Endothelial cell of umbilical vein (primary cell): ENCODE results near the gene TRAPPC12. TPM values are rescaled to one million over a fixed set of nuclear protein-coding genes. Genes with fewer than 3 reads are reported as not detected.

Experiments used
- BruUV-seq: library from RNA; stranded (reverse); fragments of 400-500 nt; replicated peaks from 2 replicates; lab custom pipeline; 2021; lab: Mats Ljungman, UMichigan
- CTCF ChIA-PET: fragments of 300-600, 350-600 bp; sonication (Branson Sonifier 250); formaldehyde crosslinking; loops from one replicate; lab custom pipeline; 2021; ENCODE audit warnings: antibody characterized with exemption, inconsistent platforms; lab: Charles Lee
- POLR2A ChIA-PET: fragments of 300-600, 350-600 bp; sonication (Branson Sonifier 250); formaldehyde crosslinking; loops from one replicate; lab custom pipeline; 2021; ENCODE audit warnings: antibody characterized with exemption, inconsistent platforms; lab: Charles Lee
- DNase-seq: peaks from one replicate; pipeline ENCODE4 v3.0.0-alpha.2; 2011; ENCODE audit warnings: low read depth, low spot score
- FAIRE-seq: peaks from 2 replicates; lab custom pipeline; 2011; peaks lifted over from hg19 to GRCh38; lab: Jason Lieb, UNC
- H2AFZ ChIP-seq: 2 replicates; pipeline ENCODE4 v1.6.0; 2012; ENCODE audit warnings: low read depth, low read length, control low read depth, inconsistent platforms
- H3K27ac ChIP-seq: 2 replicates; pipeline ENCODE4 v1.5.1; 2011; ENCODE audit warnings: low read depth, mild to moderate bottlenecking, control low read depth, low read length, moderate library complexity; ENCODE audit not compliant: insufficient read depth
- H3K27me3 ChIP-seq, 2 experiments: 2 replicates each; pipeline versions ENCODE4 v1.6.0 to v1.6.1; 2011; ENCODE audit warnings: low read length in 2 of 2, mixed read lengths in 1 of 2; ENCODE audit not compliant: control insufficient read depth in 2 of 2, insufficient read depth in 2 of 2
- H3K36me3 ChIP-seq, 2 experiments: 2 replicates in 1 of 2; 3 replicates in 1 of 2; pipeline ENCODE4 v1.5.1; 2011; ENCODE audit warnings: low read length in 2 of 2, mild to moderate bottlenecking in 1 of 2, moderate library complexity in 1 of 2; ENCODE audit not compliant: control insufficient read depth in 2 of 2, insufficient read depth in 2 of 2; ENCODE audit errors: extremely low read depth in 1 of 2
- H3K4me1 ChIP-seq: 3 replicates; pipeline ENCODE4 v1.5.1; 2011; ENCODE audit warnings: mild to moderate bottlenecking, low read length; ENCODE audit not compliant: control insufficient read depth, insufficient read depth; ENCODE audit errors: extremely low read depth
- H3K4me2 ChIP-seq: 2 replicates; pipeline ENCODE4 v1.6.1; 2011; ENCODE audit warnings: low read length, control low read depth, mixed read lengths; ENCODE audit not compliant: insufficient read depth
- H3K4me3 ChIP-seq, 3 experiments: fragments of 200-600 bp in 1 of 3; sonication (generic), shearing (Covaris generic) in 1 of 3; replicated peaks in 1 of 3; 2 replicates each; pipeline ENCODE4 v1.5.1; 2011 to 2016; ENCODE audit warnings: control low read depth in 3 of 3, low read length in 3 of 3, mild to moderate bottlenecking in 2 of 3, inconsistent platforms in 1 of 3, low read depth in 1 of 3, moderate library complexity in 1 of 3; ENCODE audit not compliant: insufficient read depth in 1 of 3
- H3K79me2 ChIP-seq: 2 replicates; pipeline ENCODE4 v1.6.0; 2012; ENCODE audit warnings: low read length, inconsistent platforms; ENCODE audit not compliant: control insufficient read depth, insufficient read depth
- H3K9ac ChIP-seq: replicated peaks from 2 replicates; pipeline ENCODE3; 2011; ENCODE audit warnings: low read length, control low read depth; ENCODE audit not compliant: insufficient read depth; ENCODE audit errors: extremely low read depth
- H3K9me1 ChIP-seq: replicated peaks from 3 replicates; pipeline ENCODE4 v1.6.0; 2011; ENCODE audit warnings: mild to moderate bottlenecking, low read length; ENCODE audit not compliant: control insufficient read depth, insufficient read depth; ENCODE audit errors: extremely low read depth
- H3K9me3 ChIP-seq: replicated peaks from 2 replicates; pipeline ENCODE4 v1.5.1; 2012; ENCODE audit warnings: low read length, inconsistent platforms; ENCODE audit not compliant: control insufficient read depth, insufficient read depth
- H4K20me1 ChIP-seq: replicated peaks from 2 replicates; pipeline ENCODE3; 2011; ENCODE audit warnings: mild to moderate bottlenecking, low read length; ENCODE audit not compliant: control insufficient read depth, insufficient read depth; ENCODE audit errors: extremely low read depth
- CTCF ChIP-seq, 2 donors: IDR thresholded peaks; 1 replicate in 1 of 2; 2 replicates in 1 of 2; pipeline ENCODE4 v1.5.1; 2011; ENCODE audit warnings: low read length in 2 of 2, mild to moderate bottlenecking in 2 of 2, moderate library complexity in 2 of 2, control low read depth in 1 of 2, inconsistent platforms in 1 of 2, low read depth in 1 of 2; ENCODE audit not compliant: insufficient read depth in 1 of 2; ENCODE audit errors: extremely low read depth in 1 of 2
- EZH2 ChIP-seq: IDR thresholded peaks from 2 replicates; pipeline ENCODE4 v1.6.1; 2012; ENCODE audit warnings: borderline replicate concordance, low read depth, mild to moderate bottlenecking, moderate library complexity, low read length, inconsistent platforms; ENCODE audit not compliant: severe bottlenecking
- FOS ChIP-seq: IDR thresholded peaks from 2 replicates; pipeline ENCODE4 v1.6.1; 2011; ENCODE audit warnings: mild to moderate bottlenecking, low read length, moderate library complexity, borderline replicate concordance; ENCODE audit not compliant: insufficient read depth
- GATA2 ChIP-seq: IDR thresholded peaks from 2 replicates; pipeline ENCODE4 v1.7.0; 2011; ENCODE audit warnings: low read depth, mild to moderate bottlenecking, moderate library complexity, mixed read lengths, low read length; ENCODE audit not compliant: insufficient read length, insufficient read depth
- JUN ChIP-seq: IDR thresholded peaks from 2 replicates; pipeline ENCODE4 v1.6.1; 2011; ENCODE audit warnings: borderline replicate concordance, low read depth; ENCODE audit not compliant: insufficient read length, insufficient read depth
- MAX ChIP-seq: IDR thresholded peaks from 2 replicates; pipeline ENCODE4 v1.6.1; 2011; ENCODE audit not compliant: insufficient read depth, insufficient read length
- MYC ChIP-seq: IDR thresholded peaks from one replicate; pipeline ENCODE4 v1.6.1; 2011; ENCODE audit warnings: mild to moderate bottlenecking, low read depth, low read length
- POLR2A ChIP-seq: IDR thresholded peaks from 2 replicates; pipeline ENCODE4 v1.6.1; 2012; ENCODE audit warnings: low read depth, mild to moderate bottlenecking, control low read depth, low read length
- POLR2AphosphoS5 ChIP-seq: IDR thresholded peaks from 2 replicates; pipeline ENCODE4 v1.6.1; 2012; ENCODE audit warnings: low read depth, mild to moderate bottlenecking, control low read depth, low read length, moderate library complexity; ENCODE audit not compliant: insufficient read depth
- dilution Hi-C: fragments of 300-500 bp; cut with MboI; formaldehyde crosslinking; loops from one replicate; pipeline ENCODE4 v1.15.0; 2019; ENCODE audit warnings: low sequenced_read_pairs; ENCODE audit not compliant: extremely low pct_ligation_motif_present
- intact Hi-C: fragments of 100-400 bp; cut with micrococcal nuclease; formaldehyde crosslinking; loops from one replicate; pipeline ENCODE4 v1.10.0; 2022
- polyA plus RNA-seq, 4 experiments: library from polyadenylated mRNA; depleted of rRNA in 3 of 4; stranded (reverse) in 3 of 4; unstranded in 1 of 4; fragments of >200 nt; gene quantifications; 2 replicates each; pipeline versions ENCODE4 v1.2.1 to v1.2.3, GENCODE V29; 2011 to 2012; ENCODE audit warnings: missing spikeins in 1 of 4
- total RNA-seq: library from RNA; stranded (reverse); gene quantifications from 2 replicates; pipeline ENCODE4 v1.2.3, GENCODE V29; 2021

The TRAPPC12 gene
- total and polyA plus RNA-seq, 2 donors (not counting 3 experiments of a cell fraction or from before 2014, with no cell fraction given) = 47.5 to 81.5 TPM

- intact Hi-C loops = no loop called here
- Histone ChIP-seq H3K27me3 (no peaks in the 10 kb centered on the region), H3K9ac (no peak overlapping the region), H3K4me3 (no peak overlapping the region), H3K36me3 (peaks cover 0 to 3% of the 10 kb centered on the region in 2 experiments), H3K9me1 (no peaks in the 10 kb centered on the region), H3K79me2 (peaks cover 15% of the 10 kb centered on the region), H2AFZ (no peak overlapping the region), H4K20me1 (no peaks in the 10 kb centered on the region), H3K27ac (no peak overlapping the region), H3K4me2 (no peak overlapping the region), H3K4me1 (peaks cover 4% of the 10 kb centered on the region), H3K9me3 (no peaks in the 10 kb centered on the region)
- ChIA-PET POLR2A (no interaction called here), CTCF (no interaction called here)
- no peak for TF ChIP-seq MAX
- no peak for TF ChIP-seq JUN
- TF ChIP-seq POLR2AphosphoS5 = no peak
- TF ChIP-seq MYC = no peak
- TF ChIP-seq CTCF (IDR thresholded peaks at IDR 0.05; ENCODE audit: extremely low read depth in 1 of 2, insufficient read depth in 1 of 2, low read depth in 1 of 2, low read length in 2 of 2) = no peak
- no peak for TF ChIP-seq FOS
- no peak for TF ChIP-seq GATA2
- TF ChIP-seq EZH2 = no peak
- no peak for TF ChIP-seq POLR2A
- dilution Hi-C loops = no loop called here
- DNase-seq = no peak
- no peak for FAIRE-seq
- no TSS peak for BruUV-seq
Measured at GRCh38 chr2:3357926-3358325, 21.6 kb upstream of the TRAPPC12 start.
